Body of pancreas (tissue), 4 donors: ENCODE data around the gene DEPDC1. TPM values are rescaled to one million over a fixed set of nuclear protein-coding genes. Genes with fewer than 3 reads are reported as not detected.

Source experiments
- ATAC-seq: fragments of 150-250 bp; one replicate; pipeline ENCODE4 v1.9.1; 2016
- DNase-seq, 4 donors: peaks; one replicate each; pipeline ENCODE4 v3.0.0-alpha.2; 2019
- H3K27ac ChIP-seq, 4 donors: fragments of 200-600 bp; sonication (generic); 1 replicate in 3 of 4; 2 replicates in 1 of 4; pipeline versions ENCODE4 v1.5.1 to v1.6.1; 2016 to 2019; ENCODE audit warnings: mild to moderate bottlenecking in 1 of 4, mixed read lengths in 1 of 4, moderate library complexity in 1 of 4
- H3K27me3 ChIP-seq, 2 donors: fragments of 200-600 bp; sonication (generic); one replicate each; pipeline ENCODE4 v1.6.0; 2016; ENCODE audit warnings: mild to moderate bottlenecking in 1 of 2
- H3K36me3 ChIP-seq, 2 donors: fragments of 200-600 bp; sonication (generic); replicated peaks in 1 of 2; 2 replicates each; pipeline ENCODE4 v1.5.1; 2016; ENCODE audit warnings: low read depth in 2 of 2; ENCODE audit not compliant: insufficient read depth in 1 of 2
- H3K4me1 ChIP-seq: fragments of 200-600 bp; sonication (generic); one replicate; pipeline ENCODE4 v1.6.0; 2016
- H3K4me3 ChIP-seq, 2 donors: fragments of 200-600 bp; sonication (generic); 1 replicate in 1 of 2; 2 replicates in 1 of 2; pipeline ENCODE4 v1.5.1; 2016 to 2019
- H3K9me3 ChIP-seq, 3 donors: fragments of 200-600 bp; sonication (generic); 1 replicate in 2 of 3; 2 replicates in 1 of 3; pipeline ENCODE4 v1.5.1; 2016
- CTCF ChIP-seq, 7 experiments: fragments of 450-650 bp in 4 of 7; fragments of 200-600 bp in 3 of 7; sonication (generic) in 3 of 7; IDR thresholded peaks; one replicate each; pipeline ENCODE4 v1.5.1; 2016 to 2019; ENCODE audit warnings: antibody characterized with exemption in 7 of 7
- POLR2A ChIP-seq, 3 donors: fragments of 450-650 bp; IDR thresholded peaks; one replicate each; pipeline ENCODE4 v1.6.1; 2016; ENCODE audit warnings: antibody characterized with exemption in 3 of 3, mild to moderate bottlenecking in 2 of 3
- WGBS, 2 donors: methylation state at CpG; one replicate each; pipeline ENCODE4 v1.1.5; 2017; 5-methylcytosine and 5-hydroxymethylcytosine counted together
- intact Hi-C: fragments of 100-400 bp; cut with DNase I; formaldehyde crosslinking; loops from one replicate; pipeline ENCODE4 v1.15.1; 2023
- small RNA-seq: library from RNA; depleted of rRNA; stranded (forward); fragments of <200 nt; gene quantifications from one replicate; pipeline ENCODE3, GENCODE V24; 2016
- total RNA-seq, 2 donors: library from RNA; depleted of rRNA; stranded (reverse); fragments of >200 nt; gene quantifications; one replicate each; pipeline ENCODE4 v1.1.0, GENCODE V29; 2016

DEPDC1 gene
- total RNA-seq, 2 donors from 2014 or later: not detected

DNA sequence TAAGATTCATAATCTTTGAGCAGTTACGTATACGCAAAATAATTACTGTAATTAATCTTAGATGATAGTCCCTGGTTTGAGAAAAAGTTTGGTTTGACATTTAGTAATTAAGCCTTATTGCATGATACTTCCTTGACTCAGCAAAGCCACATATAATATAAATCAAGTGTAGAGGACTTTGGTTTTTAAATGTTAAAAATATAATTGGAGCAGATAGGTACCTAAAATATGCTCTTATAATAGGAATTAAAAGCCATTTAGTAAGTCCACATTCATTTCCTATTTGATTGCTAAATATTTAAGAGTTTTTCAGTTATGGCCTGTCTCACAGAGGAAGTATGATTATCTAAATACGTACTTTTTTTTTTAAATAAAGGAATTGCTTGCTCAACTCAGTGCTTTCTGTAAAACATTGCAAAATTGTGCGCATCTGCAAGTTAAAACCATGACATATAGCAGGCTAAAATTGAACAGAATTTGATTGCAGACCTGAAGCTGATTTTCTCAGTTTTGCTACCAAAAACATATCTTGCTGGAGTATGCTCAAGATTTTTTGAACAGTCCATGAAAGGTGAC, 67.6 kb downstream of the DEPDC1 start:
- TF ChIP-seq POLR2A (IDR thresholded peaks at IDR 0.05) (no peak), CTCF (IDR thresholded peaks at IDR 0.05) (no peak)
- intact Hi-C loops: no loop called here
- DNase-seq: no peak
- 82 to 90% methylated on average over 4 of the region's 4 CpGs for WGBS, 2 donors
- no peak for ATAC-seq
- Histone ChIP-seq H3K27me3 (no peaks in the 10 kb centered on the region), H3K27ac (no peak overlapping the region), H3K4me1 (peaks cover 6% of the 10 kb centered on the region), H3K4me3 (no peak overlapping the region), H3K36me3 (no peaks in the 10 kb centered on the region), H3K9me3 (no peaks in the 10 kb centered on the region)

GRCh38 chr1:68426594-68426993, 70.3 kb downstream of the DEPDC1 start:
- Histone ChIP-seq H3K36me3 (no peaks in the 10 kb centered on the region), H3K9me3 (no peaks in the 10 kb centered on the region), H3K27me3 (no peaks in the 10 kb centered on the region), H3K4me1 (peaks cover 6% of the 10 kb centered on the region), H3K4me3 (no peak overlapping the region), H3K27ac (no peak overlapping the region)
- 86 to 94% methylated on average over 2 of the region's 2 CpGs for WGBS, 2 donors
- DNase-seq (no peak), ATAC-seq (no peak)
- intact Hi-C loops: no loop called here
- TF ChIP-seq POLR2A (IDR thresholded peaks at IDR 0.05) (no peak), CTCF (IDR thresholded peaks at IDR 0.05) (no peak)

Small RNA genes lying within 50 kb of the gene (small RNA-seq; reads per million reads assigned to genes)
- gene TXNP2: not detected

Other genes starting within 250 kb of the DEPDC1 start
- gene RPE65, start 47.1 kb downstream of the DEPDC1 start, total RNA-seq: not detected